Mucosa of descending colon (tissue), 3 donors: ENCODE measurements around the gene NUP58. TPM values are rescaled to one million over a fixed set of nuclear protein-coding genes. Genes with fewer than 3 reads are reported as not detected.
"Not testable (repeated sequence)": the region's sequence is repeated elsewhere in the genome, so short reads cannot be mapped to it uniquely, and the experiment has no call there.

Experiments used
- ATAC-seq: fragments of 200-7000 bp; cut with Tn5 transposase; one replicate; pipeline ENCODE4 v1.9.1; 2020; ENCODE audit warnings: mild to moderate bottlenecking, moderate library complexity
- DNase-seq, 3 donors: peaks; one replicate each; pipeline ENCODE4 v3.0.0-alpha.2; 2020
- H3K36me3 ChIP-seq: fragments of 200-600 bp; one replicate; pipeline ENCODE4 v1.8.0; 2021; ENCODE audit warnings: low read depth, mild to moderate bottlenecking
- H3K4me1 ChIP-seq: fragments of 200-600 bp; one replicate; pipeline ENCODE4 v1.8.0; 2021; ENCODE audit warnings: low read depth, mild to moderate bottlenecking
- H3K4me3 ChIP-seq: fragments of 200-600 bp; one replicate; pipeline ENCODE4 v1.8.0; 2021; ENCODE audit warnings: mild to moderate bottlenecking
- H3K9me3 ChIP-seq: fragments of 200-600 bp; one replicate; pipeline ENCODE4 v1.8.0; 2021; ENCODE audit warnings: mild to moderate bottlenecking
- CTCF ChIP-seq: fragments of 200-600 bp; IDR thresholded peaks from one replicate; pipeline ENCODE4 v1.8.0; 2022; ENCODE audit warnings: antibody characterized with exemption, mild to moderate bottlenecking
- intact Hi-C, 2 donors: fragments of 100-400 bp; cut with DNase I in 1 of 2; cut with micrococcal nuclease in 1 of 2; formaldehyde crosslinking; loops; one replicate each; pipeline versions ENCODE4 v1.11.0 to v1.11.1; 2022; cut with DNase I, micrococcal nuclease
- total RNA-seq, 3 donors: library from RNA; stranded (reverse); fragmentation: NEBNext Ultra II Directional in 2 of 3; extraction: Animal tissue kit (Norgen Biotek cat#: 25700) in 2 of 3; gene quantifications; one replicate each; pipeline versions ENCODE4 v1.2.1 to v1.2.4, GENCODE V29; 2021 to 2023
- donor health status: DM: no; HTN: no; CAD: no; lungs with moderate emphysema.
- donor health status: DM: no; HTN: no; CAD: no.
- donor health status: DM: no; HTN: yes; CAD: no.

The NUP58 gene
- total RNA-seq, 3 donors from 2014 or later, result 31.9 to 35.3 (median 32.8) TPM

DNA sequence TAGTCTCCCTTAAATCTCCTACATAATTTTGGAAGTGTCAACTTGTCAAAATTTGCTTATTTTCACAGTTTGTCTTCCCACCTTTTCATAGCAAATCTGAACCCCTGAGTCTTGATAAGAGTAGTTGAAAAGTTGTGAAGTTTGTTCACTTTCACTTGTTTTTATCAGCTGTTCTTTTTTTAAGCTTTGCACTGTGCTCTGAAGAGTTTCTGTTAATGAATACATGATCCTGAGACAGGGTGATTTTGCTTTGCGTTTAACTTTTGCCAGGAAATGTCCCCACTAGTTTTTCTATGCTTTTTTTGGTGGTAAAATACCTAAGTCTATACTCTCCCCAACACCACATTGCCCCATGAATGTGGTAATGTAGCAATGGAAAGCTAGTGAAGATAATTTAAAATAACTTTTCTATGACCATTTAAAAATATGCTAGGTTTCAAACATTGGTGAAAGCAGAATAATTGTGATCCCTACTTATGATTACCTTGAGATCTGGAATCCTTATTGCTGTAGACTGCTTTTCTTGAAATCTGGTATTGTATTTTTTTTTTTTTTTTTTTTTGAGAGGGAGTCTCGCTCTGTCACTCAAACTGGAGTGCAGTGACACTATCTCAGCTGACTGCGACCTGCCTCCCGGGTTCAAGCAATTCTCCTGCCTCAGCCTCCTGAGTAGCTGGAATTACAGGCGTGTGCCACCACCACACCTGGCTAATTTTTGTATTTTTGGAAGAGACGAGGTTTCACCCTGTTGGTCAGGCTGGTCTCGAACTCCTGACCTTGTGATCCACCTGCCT is 5.4 kb downstream of the NUP58 start:
- no peak for TF ChIP-seq CTCF
- Histone ChIP-seq H3K9me3 (no peaks in the 10 kb centered on the region), H3K4me3 (no peak overlapping the region), H3K36me3 (no peaks in the 10 kb centered on the region), H3K4me1 (peaks cover 9% of the 10 kb centered on the region)
- no peak for DNase-seq
- ATAC-seq, result no peak
- intact Hi-C loops, result no loop called here

DNA sequence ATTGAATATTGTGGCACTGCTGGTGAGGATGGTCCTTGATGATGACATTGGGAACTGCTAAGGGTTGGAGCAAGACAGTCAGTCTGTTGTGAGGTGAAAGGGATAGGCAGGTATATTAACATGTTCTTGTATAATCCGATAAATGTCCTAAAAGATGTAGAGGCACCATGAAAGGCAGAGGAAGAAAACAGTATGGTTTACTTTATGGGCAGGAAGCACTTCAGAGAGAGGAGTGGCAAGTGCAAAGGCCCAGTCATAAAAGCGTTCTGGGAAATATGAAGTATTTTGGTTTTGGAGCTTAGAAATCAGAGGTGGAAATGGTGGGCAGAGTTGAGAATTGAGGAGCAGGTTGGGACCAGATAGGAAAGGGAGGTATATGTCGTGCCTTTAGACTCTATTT is 9.5 kb downstream of the NUP58 start:
- H3K9me3 ChIP-seq, result no peaks in the 10 kb centered on the region
- DNase-seq (no peak), ATAC-seq (peak; percentile 63)
- H3K4me3 ChIP-seq, result no peak overlapping the region
- intact Hi-C loops, result no loop called here
- no peaks in the 10 kb centered on the region for H3K4me1 ChIP-seq
- no peak for TF ChIP-seq CTCF
- H3K36me3 ChIP-seq, result no peaks in the 10 kb centered on the region

DNA sequence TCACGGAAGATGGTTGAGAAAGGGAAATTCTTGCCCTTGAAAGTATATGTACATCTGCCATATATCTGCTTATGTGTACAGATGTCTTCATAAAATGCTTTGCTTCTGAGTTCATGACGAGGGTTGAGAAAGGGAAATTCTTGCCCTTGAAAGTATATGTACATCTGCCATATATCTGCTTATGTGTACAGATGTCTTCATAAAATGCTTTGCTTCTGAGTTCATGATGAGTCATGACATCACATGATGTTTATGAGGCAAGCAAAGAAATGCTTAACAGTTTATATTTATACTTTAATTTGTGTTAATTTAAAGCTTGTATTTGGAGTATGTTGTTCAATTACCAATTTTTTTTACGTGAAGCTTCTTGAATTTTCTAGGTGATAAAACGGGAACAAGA is 17.5 kb downstream of the NUP58 start:
- H3K36me3 ChIP-seq, ATAC-seq, DNase-seq, H3K4me1 ChIP-seq, H3K4me3 ChIP-seq, H3K9me3 ChIP-seq, intact Hi-C loops: not testable (repeated sequence)

DNA sequence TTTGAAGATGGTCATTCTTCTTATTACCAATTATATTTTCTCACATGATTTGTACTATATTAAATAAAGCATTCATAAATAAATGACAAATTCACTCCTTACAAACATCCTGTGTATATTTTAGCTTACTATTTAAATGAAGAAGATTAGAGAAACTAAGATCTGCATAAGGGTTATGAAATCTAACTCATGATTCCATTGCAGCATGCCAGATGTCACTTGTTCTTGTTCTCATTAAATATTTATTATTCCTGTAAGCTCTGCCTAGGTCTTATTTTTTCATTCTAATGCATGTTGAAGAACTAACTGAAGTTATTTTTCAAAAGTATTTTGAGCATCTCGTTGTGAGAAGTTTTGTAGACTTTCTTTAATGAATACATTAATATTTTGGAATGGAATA is 18.3 kb downstream of the NUP58 start:
- H3K9me3 ChIP-seq, result no peaks in the 10 kb centered on the region
- no peaks in the 10 kb centered on the region for H3K36me3 ChIP-seq
- no peak for TF ChIP-seq CTCF
- H3K4me1 ChIP-seq, result no peaks in the 10 kb centered on the region
- intact Hi-C loops, result no loop called here
- DNase-seq (no peak), ATAC-seq (no peak)
- H3K4me3 ChIP-seq, result no peak overlapping the region

GRCh38 chr13:25324100-25324499 is 22.7 kb downstream of the NUP58 start:
- no peak for TF ChIP-seq CTCF
- Histone ChIP-seq H3K4me3 (no peak overlapping the region), H3K9me3 (no peaks in the 10 kb centered on the region), H3K4me1 (no peaks in the 10 kb centered on the region), H3K36me3 (peaks cover 9% of the 10 kb centered on the region)
- ATAC-seq (no peak), DNase-seq (no peak)
- intact Hi-C loops, result no loop called here

GRCh38 chr13:25329706-25330105 is 28.3 kb downstream of the NUP58 start:
- ATAC-seq (no peak), DNase-seq (no peak)
- Histone ChIP-seq H3K4me1 (no peaks in the 10 kb centered on the region), H3K4me3 (no peak overlapping the region), H3K9me3 (no peaks in the 10 kb centered on the region), H3K36me3 (peaks cover 9% of the 10 kb centered on the region)
- no peak for TF ChIP-seq CTCF
- intact Hi-C loops, result loop anchor here in 1 of 2 donors (2.0 kb wide), 1 partner anchor 69 kb away; no protein-coding TSS in a partner anchor
